ENCODE data around the gene SLC1A3. TPM values are rescaled to one million over a fixed set of nuclear protein-coding genes. Genes with fewer than 3 reads are reported as not detected.
"Not testable (repeated sequence)": the region's sequence is repeated elsewhere in the genome, so short reads cannot be mapped to it uniquely, and the experiment has no call there.

The SLC1A3 gene
- total and polyA plus RNA-seq, 12 donors, result 10.0 to 94.1 (median 43.2) TPM

DNA sequence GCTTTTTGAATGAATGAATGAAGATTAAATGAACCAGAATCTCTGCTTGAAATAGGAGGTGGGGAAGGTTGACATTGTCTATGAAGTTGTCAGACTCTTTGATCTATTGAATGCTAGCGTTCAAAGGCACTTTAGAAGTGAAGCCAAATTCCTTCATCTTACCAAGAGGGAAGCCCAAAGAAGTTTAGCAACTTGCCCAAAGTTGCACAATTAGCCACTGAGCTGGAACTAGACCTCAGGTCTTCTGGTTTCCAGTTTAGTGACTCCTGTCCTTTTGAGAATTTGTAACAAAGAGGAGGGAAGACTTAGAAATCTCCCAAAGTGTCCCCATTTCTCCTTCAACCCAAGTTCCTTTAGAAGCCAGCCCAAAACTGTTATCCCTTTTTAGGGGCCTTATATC, 20.7 kb upstream of the SLC1A3 start:
- no peaks in the 10 kb centered on the region for H3K4me1 ChIP-seq (replicated peaks in 1 of 2)
- 48 to 63% (median 59%) methylated on average over 1 of the region's 1 CpG for WGBS, 4 donors
- DNase-seq, result no peak
- H3K36me3 ChIP-seq (replicated peaks in 1 of 2), result no peaks in the 10 kb centered on the region
- no peak overlapping the region for H3K27ac ChIP-seq
- no peaks in the 10 kb centered on the region for H3K9me3 ChIP-seq (replicated peaks in 1 of 3)
- no peak overlapping the region for H3K4me3 ChIP-seq
- no peaks in the 10 kb centered on the region for H3K27me3 ChIP-seq
- intact Hi-C loops (cut with DNase I), result no loop called here
- TF ChIP-seq CTCF (IDR thresholded peaks at IDR 0.05) (no peak), POLR2A (IDR thresholded peaks at IDR 0.05) (no peak)

- Histone ChIP-seq H3K9me3 (replicated peaks in 1 of 3) (no peaks in the 10 kb centered on the region), H3K4me1 (replicated peaks in 1 of 2) (no peaks in the 10 kb centered on the region), H3K27me3 (no peaks in the 10 kb centered on the region), H3K27ac (no peak overlapping the region), H3K4me3 (no peak overlapping the region), H3K36me3 (replicated peaks in 1 of 2) (no peaks in the 10 kb centered on the region)
- 63 to 78% (median 71%) methylated on average over 3 of the region's 3 CpGs for WGBS, 4 donors
- no peak for DNase-seq
- TF ChIP-seq CTCF (IDR thresholded peaks at IDR 0.05) (no peak), POLR2A (IDR thresholded peaks at IDR 0.05) (no peak)
- intact Hi-C loops (cut with DNase I), result no loop called here
Measured at GRCh38 chr5:36587354-36587753, 19.1 kb upstream of the SLC1A3 start.

DNA sequence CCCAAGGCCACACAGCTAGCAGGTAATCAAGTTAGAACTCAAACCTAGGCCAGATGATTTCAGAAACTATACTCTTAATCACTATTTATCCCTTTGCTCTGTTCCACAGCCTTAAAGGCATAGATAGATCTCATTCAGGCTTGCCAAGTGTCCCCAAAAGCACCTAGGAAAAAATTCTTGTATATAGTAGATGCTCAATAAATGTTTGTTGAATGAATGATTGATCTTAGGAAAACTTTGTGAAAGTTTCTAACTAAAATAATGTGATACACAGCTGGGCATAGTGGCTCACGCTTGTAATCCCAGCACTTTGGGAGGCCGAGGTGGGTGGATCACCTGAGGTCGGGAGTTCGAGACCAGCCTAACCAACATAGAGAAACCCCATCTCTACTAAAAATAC, 16.7 kb upstream of the SLC1A3 start:
- WGBS, 4 donors, result 73 to 88% (median 87%) methylated on average over 4 of the region's 4 CpGs
- H3K36me3 ChIP-seq (replicated peaks in 1 of 2); H3K4me1 ChIP-seq (replicated peaks in 1 of 2); H3K4me3 ChIP-seq; DNase-seq; H3K9me3 ChIP-seq (replicated peaks in 1 of 3); H3K27me3 ChIP-seq; H3K27ac ChIP-seq; intact Hi-C loops (cut with DNase I): not testable (repeated sequence)

GRCh38 chr5:36590513-36591286, 15.7 kb upstream of the SLC1A3 start:
- no peak overlapping the region for H3K4me3 ChIP-seq
- no peak for DNase-seq
- intact Hi-C loops (cut with DNase I), result no loop called here
- no peak overlapping the region for H3K27ac ChIP-seq
- H3K36me3 ChIP-seq (replicated peaks in 1 of 2), result no peaks in the 10 kb centered on the region
- 64 to 74% (median 70%) methylated on average over 7 of the region's 7 CpGs for WGBS, 4 donors
- no peaks in the 10 kb centered on the region for H3K9me3 ChIP-seq (replicated peaks in 1 of 3)
- H3K27me3 ChIP-seq, result no peaks in the 10 kb centered on the region
- TF ChIP-seq POLR2A (IDR thresholded peaks at IDR 0.05) (no peak), CTCF (IDR thresholded peaks at IDR 0.05) (no peak)
- no peaks in the 10 kb centered on the region for H3K4me1 ChIP-seq (replicated peaks in 1 of 2)

GRCh38 chr5:36593867-36594266, 12.5 kb upstream of the SLC1A3 start:
- TF ChIP-seq CTCF (IDR thresholded peaks at IDR 0.05) (no peak), POLR2A (IDR thresholded peaks at IDR 0.05) (no peak)
- Histone ChIP-seq H3K4me1 (replicated peaks in 1 of 2) (no peaks in the 10 kb centered on the region), H3K4me3 (no peak overlapping the region), H3K27ac (no peak overlapping the region), H3K36me3 (replicated peaks in 1 of 2) (no peaks in the 10 kb centered on the region), H3K9me3 (replicated peaks in 1 of 3) (no peaks in the 10 kb centered on the region), H3K27me3 (no peaks in the 10 kb centered on the region)
- intact Hi-C loops (cut with DNase I), result no loop called here
- WGBS, 4 donors, result 67 to 74% (median 69%) methylated on average over 4 of the region's 4 CpGs
- no peak for DNase-seq
